ENCODE data around the gene AGT.
"Not testable (repeated sequence)": the region's sequence is repeated elsewhere in the genome, so short reads cannot be mapped to it uniquely, and the experiment has no call there.

AGT gene

DNA sequence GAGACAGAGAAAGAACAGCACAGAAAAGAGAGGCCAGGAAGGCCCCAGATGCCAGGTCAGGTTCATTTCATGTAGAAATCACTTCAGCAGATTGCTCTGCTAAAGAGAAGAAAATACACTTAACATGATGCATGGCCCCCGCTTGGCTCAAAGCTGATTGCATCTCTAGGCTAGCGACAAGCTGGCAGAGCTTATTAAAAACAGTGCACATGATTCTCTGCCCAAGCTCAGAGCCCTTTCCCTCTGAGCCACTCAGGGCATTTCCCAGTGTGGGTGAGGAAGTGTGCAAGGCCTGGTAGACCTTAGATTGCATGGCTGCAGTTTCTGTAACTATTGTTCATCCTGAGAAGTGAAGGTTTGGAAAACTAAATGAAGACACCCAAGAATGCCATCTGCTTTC, 30.0 kb upstream of the AGT start:
- DNase-seq: no peak

GRCh38 chr1:230739564-230740290, 25.8 kb upstream of the AGT start:
- DNase-seq: no peak

DNA sequence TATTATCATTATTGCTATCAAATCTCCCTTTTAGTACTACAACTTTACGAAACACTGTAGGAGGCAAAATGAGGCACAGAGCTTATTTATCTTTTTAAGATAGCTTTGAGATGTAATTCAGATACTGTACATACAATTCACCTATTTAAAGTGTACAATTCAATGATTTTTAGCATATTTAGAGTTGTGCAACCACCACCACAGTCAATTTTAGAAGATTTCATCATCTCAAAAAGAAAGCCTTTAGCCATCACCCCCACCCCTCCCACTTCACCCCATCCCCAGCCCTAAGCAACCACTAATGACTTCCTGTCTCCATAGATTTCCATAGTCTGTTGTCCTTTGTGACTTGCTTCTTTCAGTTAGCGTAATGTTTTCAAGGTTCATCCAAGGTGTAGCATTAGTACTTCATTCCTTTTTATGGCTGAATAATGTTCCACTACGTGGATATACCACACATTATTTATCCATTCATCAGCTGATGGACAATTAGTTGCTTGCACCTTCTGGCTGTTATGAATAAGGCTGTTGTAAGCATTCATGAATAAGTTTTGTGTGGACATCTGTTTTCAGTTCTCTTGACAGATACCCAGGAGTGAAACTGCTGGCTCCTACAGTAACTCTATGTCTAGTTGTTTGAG, 23.8 kb upstream of the AGT start:
- no peak for DNase-seq

DNA sequence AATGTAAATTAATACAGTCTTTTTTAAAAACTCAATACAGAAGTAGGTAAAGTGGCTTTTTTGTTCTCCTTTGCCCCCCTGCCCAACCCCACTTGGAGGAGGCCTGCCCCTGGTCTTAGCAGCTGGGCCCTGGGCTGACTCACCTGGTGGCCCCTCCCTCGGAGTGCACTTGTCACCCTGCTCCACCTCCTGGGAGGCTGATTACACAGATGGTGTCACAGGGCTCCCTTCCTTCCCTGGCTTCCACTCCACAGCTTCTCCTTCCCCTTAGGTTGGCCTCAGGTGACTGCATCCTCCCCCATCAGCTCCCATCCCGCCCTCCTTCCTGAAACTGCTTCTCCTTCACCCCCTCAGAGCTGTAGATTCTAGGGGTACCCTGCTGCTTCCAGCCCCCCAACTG, 21.5 kb upstream of the AGT start:
- peak; percentile 80 for DNase-seq

DNA sequence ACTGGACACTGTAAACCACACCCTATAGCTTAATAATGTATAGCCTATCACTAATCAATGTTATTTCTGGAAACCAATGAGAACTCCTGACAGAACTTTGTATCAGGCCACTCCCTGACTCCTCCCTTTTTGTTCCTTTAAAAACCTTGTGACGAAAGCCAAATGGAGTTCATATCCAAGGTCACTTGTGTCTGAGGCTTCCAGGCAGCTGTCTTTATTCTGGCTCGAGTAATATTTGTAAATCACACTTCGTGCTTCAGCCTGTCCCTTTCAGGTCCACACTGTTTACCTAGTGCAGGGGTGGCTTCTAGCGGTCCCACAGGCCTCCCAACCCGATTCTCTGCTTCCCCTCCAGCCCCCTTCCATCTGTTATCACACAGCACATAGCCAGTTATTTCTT, 17.1 kb upstream of the AGT start:
- peak; percentile 56 for DNase-seq

- DNase-seq: peak; percentile 65
These were observed 14.9 kb upstream of the AGT start for GRCh38 chr1:230728710-230729392.

DNA sequence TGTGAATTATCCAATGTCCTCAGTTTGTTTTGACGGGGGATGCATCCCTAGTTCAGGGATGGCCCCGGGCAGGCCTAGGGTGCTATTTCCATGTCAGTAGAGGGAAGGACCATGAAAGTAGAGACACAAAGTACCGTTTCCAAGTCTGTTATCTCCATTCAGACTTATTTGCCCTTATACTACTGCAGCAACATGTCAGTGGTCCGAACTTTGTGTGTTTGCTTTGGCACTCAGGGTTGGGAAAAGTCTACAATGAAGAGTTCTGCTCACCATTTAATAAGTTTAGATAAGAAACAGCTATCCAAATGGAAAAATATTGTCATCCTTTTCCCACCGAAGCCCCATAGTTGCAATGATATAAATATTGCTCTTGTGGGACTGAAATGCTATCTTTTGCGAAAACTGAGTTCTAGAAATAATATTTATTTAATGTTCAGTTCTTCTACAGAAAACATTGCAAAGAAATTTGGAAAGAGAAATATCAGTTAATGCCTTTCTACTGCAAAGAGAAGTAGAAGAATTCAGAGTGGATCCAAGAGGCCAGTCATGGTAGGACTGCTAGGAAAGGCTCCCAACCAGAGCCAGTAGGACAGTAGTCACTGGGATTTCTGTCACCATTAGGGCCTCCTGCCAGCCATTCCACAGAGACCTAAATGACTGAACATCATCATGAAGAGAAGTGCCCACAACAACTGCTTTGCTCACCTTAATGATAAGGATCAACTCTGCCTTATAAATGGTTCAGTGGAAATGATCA, 11.5 kb upstream of the AGT start:
- no peak for DNase-seq

GRCh38 chr1:230721849-230722522, 8.1 kb upstream of the AGT start:
- DNase-seq: not testable (repeated sequence)

- no peak for DNase-seq
These were observed 3.3 kb upstream of the AGT start for GRCh38 chr1:230717251-230717650.

- DNase-seq: not testable (repeated sequence)
These were observed 2.5 kb upstream of the AGT start for GRCh38 chr1:230716453-230716852.

GRCh38 chr1:230715510-230715909, 1.6 kb upstream of the AGT start:
- DNase-seq: no peak

- no peak for DNase-seq
These were observed 391 bp downstream of the AGT start for GRCh38 chr1:230713547-230713914.

- no peak for DNase-seq
These were observed 784 bp downstream of the AGT start for GRCh38 chr1:230713138-230713537.

GRCh38 chr1:230712470-230712942, 1.4 kb downstream of the AGT start:
- no peak for DNase-seq

- DNase-seq: no peak
These were observed 2.7 kb downstream of the AGT start for GRCh38 chr1:230711245-230711644.

DNA sequence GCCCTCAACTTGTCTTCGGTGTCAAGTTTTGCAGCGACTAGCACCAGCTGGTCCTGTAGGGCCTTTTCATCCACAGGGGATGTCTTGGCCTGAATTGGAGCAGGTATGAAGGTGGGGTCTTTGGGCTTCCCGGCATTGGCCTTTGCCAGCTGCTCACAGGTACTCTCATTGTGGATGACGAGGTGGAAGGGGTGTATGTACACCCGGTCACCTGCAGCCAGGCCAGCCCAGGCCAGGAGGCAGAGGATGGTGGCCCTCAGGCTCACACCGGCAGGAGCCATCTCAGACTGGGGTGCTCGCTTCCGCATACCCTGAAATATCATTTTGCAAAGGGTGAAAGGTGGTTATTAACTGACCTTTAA, 3.4 kb downstream of the AGT start:
- no peak for DNase-seq

DNA sequence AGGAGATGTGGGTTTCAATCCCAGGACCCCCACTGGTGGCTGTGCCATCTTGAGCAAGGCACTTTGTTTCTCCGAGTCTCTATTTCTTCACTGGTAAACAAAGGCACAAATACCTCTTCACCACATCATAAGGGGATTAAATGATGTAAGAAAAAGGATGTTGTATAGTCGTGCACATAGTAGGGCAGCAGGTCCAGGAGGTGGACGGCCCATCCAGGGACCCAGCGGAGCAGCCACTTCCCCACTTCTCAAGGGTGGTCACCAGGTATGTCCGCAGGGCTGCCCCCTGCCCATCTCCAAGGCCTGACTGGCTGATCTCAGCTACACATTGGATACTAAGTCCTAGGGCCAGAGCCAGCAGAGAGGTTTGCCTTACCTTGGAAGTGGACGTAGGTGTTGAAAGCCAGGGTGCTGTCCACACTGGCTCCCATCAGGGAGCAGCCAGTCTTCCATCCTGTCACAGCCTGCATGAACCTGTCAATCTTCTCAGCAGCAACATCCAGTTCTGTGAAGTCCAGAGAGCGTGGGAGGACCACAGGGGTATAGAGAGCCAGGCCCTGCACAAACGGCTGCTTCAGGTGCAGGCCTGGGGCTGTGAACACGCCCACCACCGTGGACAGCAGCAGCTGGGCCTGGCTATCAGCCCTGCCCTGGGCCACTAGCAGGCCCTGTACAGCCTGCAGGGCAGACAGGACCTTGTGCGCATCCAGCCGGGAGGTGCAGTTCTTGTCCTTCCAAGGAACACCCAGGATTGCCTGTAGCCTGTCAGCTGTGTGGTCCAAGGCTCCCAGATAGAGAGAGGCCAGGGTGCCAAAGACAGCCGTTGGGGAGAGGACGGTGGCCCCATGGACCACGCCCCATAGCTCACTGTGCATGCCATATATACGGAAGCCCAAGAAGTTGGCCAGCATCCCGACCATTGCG, 4.0 kb downstream of the AGT start:
- DNase-seq: no peak

DNA sequence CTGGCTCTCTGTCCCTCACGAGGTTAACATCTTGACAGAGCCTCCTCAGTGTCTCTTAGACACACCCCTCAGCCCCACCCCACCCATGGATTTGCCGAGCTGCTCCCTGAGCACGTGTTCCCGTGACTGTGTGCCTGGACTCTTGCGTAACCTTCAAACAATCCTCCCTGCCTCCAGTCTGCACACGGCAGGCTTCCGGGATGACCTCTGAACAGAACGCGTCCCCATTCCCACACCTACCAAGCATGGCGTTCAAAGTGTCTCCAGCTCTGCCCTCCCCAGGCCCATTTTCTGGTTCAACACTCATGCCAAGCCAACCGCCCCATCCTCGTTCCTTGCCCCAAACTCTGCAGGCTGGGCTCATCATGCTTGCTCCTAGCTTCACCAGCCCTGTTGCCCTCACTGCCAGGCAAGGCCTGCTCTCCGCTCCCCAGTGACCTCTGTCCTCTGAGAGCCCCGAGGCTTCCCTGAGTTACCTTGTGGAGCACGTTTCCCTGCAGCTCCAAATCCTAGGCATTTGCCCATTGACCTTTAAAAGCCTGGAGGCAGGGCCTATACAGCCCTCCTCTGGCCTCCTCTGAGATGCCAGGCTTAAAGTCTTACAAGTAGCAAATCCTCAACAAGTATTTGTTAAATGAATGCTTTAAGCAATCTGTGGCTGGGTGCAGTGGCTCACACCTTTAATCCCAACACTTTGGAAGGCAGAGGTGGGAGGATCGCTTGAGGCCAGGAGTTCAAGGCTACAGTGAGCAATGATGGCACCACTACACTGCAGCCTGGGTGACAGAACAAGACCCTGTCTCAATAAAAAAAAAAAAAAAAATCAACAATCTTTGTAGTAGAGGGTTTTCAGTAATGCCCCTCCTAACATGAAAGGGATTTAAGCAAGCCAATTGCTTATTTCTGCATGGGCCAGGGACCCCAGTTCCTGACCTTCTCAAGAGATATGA, 5.0 kb downstream of the AGT start:
- DNase-seq: no peak

DNA sequence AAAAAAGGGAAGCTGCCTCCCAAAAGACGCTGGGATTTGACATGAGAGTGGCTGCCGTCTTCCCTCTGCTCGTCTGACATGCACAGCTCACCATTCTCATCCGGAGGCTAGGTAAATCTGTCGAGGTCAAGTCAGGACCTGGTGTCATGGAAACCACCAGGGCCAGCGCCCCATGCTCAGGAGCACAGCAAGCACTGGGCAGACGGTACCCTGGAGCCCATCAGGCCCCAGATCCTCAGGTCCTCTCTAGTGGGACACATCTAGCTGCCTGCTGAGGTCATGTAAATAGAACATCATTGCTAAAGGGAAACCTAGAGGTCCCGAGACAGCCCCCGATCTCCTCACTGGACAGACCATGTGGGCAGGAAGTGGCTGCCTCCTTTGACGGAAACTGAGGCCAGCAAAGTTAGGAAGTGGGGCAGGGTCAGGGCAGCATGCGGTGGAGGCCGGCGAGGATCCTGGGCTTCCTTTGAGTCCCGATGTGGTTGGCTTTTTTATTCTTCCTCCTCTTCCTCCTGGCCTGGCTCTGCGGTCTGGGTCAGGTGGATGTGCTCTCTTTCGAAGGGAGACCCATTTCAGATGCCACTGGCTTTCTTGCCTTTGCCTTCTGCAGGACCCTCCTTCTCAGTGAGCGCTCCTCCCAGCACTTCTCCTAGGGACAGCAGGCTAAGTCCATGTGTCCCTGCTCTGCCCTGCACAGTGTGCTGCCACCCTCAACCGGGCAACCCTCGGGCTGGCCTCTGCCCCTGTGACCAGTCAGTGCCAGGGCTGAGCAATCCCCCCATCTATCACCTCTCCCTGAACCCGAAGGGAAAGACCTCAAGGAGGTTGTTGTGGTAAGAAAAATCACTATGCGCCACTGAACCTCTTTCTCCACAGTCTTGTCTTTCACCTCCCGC, 5.9 kb downstream of the AGT start:
- DNase-seq: no peak
